Esophagus muscularis mucosa (tissue), 4 donors: ENCODE data around the gene APLP2. TPM values are rescaled to one million over a fixed set of nuclear protein-coding genes. Genes with fewer than 3 reads are reported as not detected.
A peak's percentile ranks its signal among the peaks of the same experiment; 100 is the strongest.

Source experiments
- DNase-seq: peaks from one replicate; pipeline ENCODE4 v3.0.0-alpha.2; 2017; ENCODE audit errors: extremely low spot score
- H3K27ac ChIP-seq, 4 donors: fragments of 200-600 bp; sonication (generic); replicated peaks in 1 of 4; 1 replicate in 3 of 4; 2 replicates in 1 of 4; pipeline ENCODE4 v1.5.1; 2016 to 2019; ENCODE audit warnings: mild to moderate bottlenecking in 1 of 4
- H3K27me3 ChIP-seq, 4 donors: fragments of 200-600 bp; sonication (generic); one replicate each; pipeline versions ENCODE4 v1.5.1 to v1.6.0; 2016 to 2019
- H3K36me3 ChIP-seq, 4 donors: fragments of 200-600 bp; sonication (generic); one replicate each; pipeline ENCODE4 v1.5.1; 2016 to 2019
- H3K4me1 ChIP-seq, 4 donors: fragments of 200-600 bp; sonication (generic); one replicate each; pipeline ENCODE4 v1.5.1; 2016 to 2019
- H3K4me3 ChIP-seq, 4 donors: fragments of 200-600 bp; sonication (generic); 1 replicate in 2 of 4; 2 replicates in 2 of 4; pipeline ENCODE4 v1.5.1; 2016 to 2019; ENCODE audit warnings: mild to moderate bottlenecking in 4 of 4, moderate library complexity in 1 of 4
- H3K9me3 ChIP-seq, 4 donors: fragments of 200-600 bp; sonication (generic); 1 replicate in 3 of 4; 2 replicates in 1 of 4; pipeline ENCODE4 v1.5.1; 2016 to 2019
- EP300 ChIP-seq: sonication (generic); formaldehyde crosslinking; IDR thresholded peaks from one replicate; pipeline ENCODE4 v1.6.1; 2017; ENCODE audit warnings: antibody characterized with exemption
- POLR2A ChIP-seq: fragments of 450-650 bp; IDR thresholded peaks from one replicate; pipeline ENCODE4 v1.6.1; 2017; ENCODE audit warnings: antibody characterized with exemption, moderate library complexity, mild to moderate bottlenecking, low read depth
- POLR2AphosphoS5 ChIP-seq, 2 donors: sonication (generic); formaldehyde crosslinking; IDR thresholded peaks; one replicate each; pipeline ENCODE4 v1.6.1; 2017; ENCODE audit warnings: antibody characterized with exemption in 2 of 2
- WGBS: methylation state at CpG from one replicate; pipeline ENCODE4 v1.1.5; 2018; 5-methylcytosine and 5-hydroxymethylcytosine counted together
- intact Hi-C: fragments of 100-400 bp; cut with DNase I; formaldehyde crosslinking; loops from one replicate; pipeline ENCODE4 v1.15.1; 2023
- total RNA-seq, 4 donors: library from RNA; depleted of rRNA; stranded (reverse); fragments of >200 nt; gene quantifications; one replicate each; pipeline versions ENCODE4 v1.1.0 to v1.2.1, GENCODE V29; 2016
- TF ChIP-seq, protein P1 (sequence below), 3 experiments: fragments of 200-600 bp in 2 of 3; fragments of 450-650 bp in 1 of 3; sonication (generic) in 2 of 3; IDR thresholded peaks; one replicate each; pipeline ENCODE4 v1.5.1; 2017 to 2019; ENCODE audit warnings: antibody characterized with exemption in 3 of 3, mild to moderate bottlenecking in 2 of 3, moderate library complexity in 1 of 3

Gene APLP2
- total RNA-seq, 4 donors from 2014 or later, result 311 to 479 (median 410) TPM

- Histone ChIP-seq H3K4me1 (peaks cover 6 to 18% (median 14%) of the 10 kb centered on the region in 4 donors), H3K4me3 (peak overlapping the region; percentile 42 to 58 (median 44)), H3K27me3 (peaks cover 0 to 61% (median 11%) of the 10 kb centered on the region in 4 donors), H3K36me3 (no peaks in the 10 kb centered on the region), H3K27ac (no peak overlapping the region), H3K9me3 (no peaks in the 10 kb centered on the region)
- intact Hi-C loops, result no loop called here
- WGBS, result 72% methylated on average over 19 of the region's 19 CpGs
- DNase-seq, result no peak
- TF ChIP-seq, protein P1, sequence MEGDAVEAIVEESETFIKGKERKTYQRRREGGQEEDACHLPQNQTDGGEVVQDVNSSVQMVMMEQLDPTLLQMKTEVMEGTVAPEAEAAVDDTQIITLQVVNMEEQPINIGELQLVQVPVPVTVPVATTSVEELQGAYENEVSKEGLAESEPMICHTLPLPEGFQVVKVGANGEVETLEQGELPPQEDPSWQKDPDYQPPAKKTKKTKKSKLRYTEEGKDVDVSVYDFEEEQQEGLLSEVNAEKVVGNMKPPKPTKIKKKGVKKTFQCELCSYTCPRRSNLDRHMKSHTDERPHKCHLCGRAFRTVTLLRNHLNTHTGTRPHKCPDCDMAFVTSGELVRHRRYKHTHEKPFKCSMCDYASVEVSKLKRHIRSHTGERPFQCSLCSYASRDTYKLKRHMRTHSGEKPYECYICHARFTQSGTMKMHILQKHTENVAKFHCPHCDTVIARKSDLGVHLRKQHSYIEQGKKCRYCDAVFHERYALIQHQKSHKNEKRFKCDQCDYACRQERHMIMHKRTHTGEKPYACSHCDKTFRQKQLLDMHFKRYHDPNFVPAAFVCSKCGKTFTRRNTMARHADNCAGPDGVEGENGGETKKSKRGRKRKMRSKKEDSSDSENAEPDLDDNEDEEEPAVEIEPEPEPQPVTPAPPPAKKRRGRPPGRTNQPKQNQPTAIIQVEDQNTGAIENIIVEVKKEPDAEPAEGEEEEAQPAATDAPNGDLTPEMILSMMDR (IDR thresholded peaks at IDR 0.05), result no peak
- no peak for TF ChIP-seq POLR2AphosphoS5 (IDR thresholded peaks at IDR 0.05)
Observed at GRCh38 chr11:130160498-130161155, 90.9 kb downstream of the APLP2 start.

GRCh38 chr11:130161441-130162145, 91.9 kb downstream of the APLP2 start:
- no peak overlapping the region for H3K4me3 ChIP-seq
- WGBS, result 73% methylated on average over 11 of the region's 11 CpGs
- peaks cover 6 to 18% (median 14%) of the 10 kb centered on the region in 4 donors for H3K4me1 ChIP-seq
- no peaks in the 10 kb centered on the region for H3K9me3 ChIP-seq
- no peak overlapping the region for H3K27ac ChIP-seq
- DNase-seq, result no peak
- H3K27me3 ChIP-seq, result peaks cover 0 to 61% (median 11%) of the 10 kb centered on the region in 4 donors
- intact Hi-C loops, result no loop called here
- no peak for TF ChIP-seq EP300
- TF ChIP-seq, protein P1 (IDR thresholded peaks at IDR 0.05), result no peak
- TF ChIP-seq POLR2AphosphoS5 (IDR thresholded peaks at IDR 0.05), result no peak
- TF ChIP-seq POLR2A, result no peak
- no peaks in the 10 kb centered on the region for H3K36me3 ChIP-seq

DNA sequence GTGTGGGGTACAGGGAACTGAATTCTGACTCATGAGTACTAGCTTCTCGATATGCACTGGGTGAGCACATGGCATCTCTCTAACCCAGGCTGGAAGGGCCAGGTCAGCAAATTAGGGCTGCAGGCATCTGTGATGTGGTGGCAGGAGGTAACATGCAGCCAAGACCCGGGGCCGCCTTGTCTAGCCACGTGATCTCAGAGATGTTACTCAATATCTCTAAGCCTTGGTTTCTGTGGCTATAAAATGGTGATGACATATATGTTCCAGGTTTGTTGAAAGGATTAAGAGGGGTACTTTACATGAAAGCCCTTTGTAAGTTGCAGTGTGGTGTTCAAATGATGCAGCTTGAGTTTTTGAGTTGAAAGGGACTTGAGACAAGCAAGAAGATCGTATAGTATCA, 93.0 kb downstream of the APLP2 start:
- TF ChIP-seq POLR2AphosphoS5 (IDR thresholded peaks at IDR 0.05) (no peak), POLR2A (no peak), EP300 (no peak)
- TF ChIP-seq, protein P1 (IDR thresholded peaks at IDR 0.05), result no peak
- intact Hi-C loops, result no loop called here
- no peak for DNase-seq
- H3K36me3 ChIP-seq, result no peaks in the 10 kb centered on the region
- H3K4me1 ChIP-seq, result peaks cover 6 to 18% (median 14%) of the 10 kb centered on the region in 4 donors
- 79% methylated on average over 5 of the region's 5 CpGs for WGBS
- H3K27me3 ChIP-seq, result peaks cover 0 to 61% (median 11%) of the 10 kb centered on the region in 4 donors
- H3K27ac ChIP-seq, result no peak overlapping the region
- H3K4me3 ChIP-seq, result no peak overlapping the region
- no peaks in the 10 kb centered on the region for H3K9me3 ChIP-seq

GRCh38 chr11:130163346-130164220, 93.9 kb downstream of the APLP2 start:
- WGBS, result 58% methylated on average over 13 of the region's 13 CpGs
- Histone ChIP-seq H3K4me3 (no peak overlapping the region), H3K9me3 (no peaks in the 10 kb centered on the region), H3K27me3 (peaks cover 0 to 59% (median 11%) of the 10 kb centered on the region in 4 donors), H3K36me3 (no peaks in the 10 kb centered on the region), H3K4me1 (peaks cover 6 to 18% (median 14%) of the 10 kb centered on the region in 4 donors), H3K27ac (no peak overlapping the region)
- intact Hi-C loops, result no loop called here
- DNase-seq, result no peak
- no peak for TF ChIP-seq EP300
- TF ChIP-seq, protein P1 (IDR thresholded peaks at IDR 0.05), result no peak
- no peak for TF ChIP-seq POLR2AphosphoS5 (IDR thresholded peaks at IDR 0.05)
- TF ChIP-seq POLR2A, result no peak
